ENCODE data around the gene TTC34.

The TTC34 gene

GRCh38 chr1:2829846-2830615 lies 28.5 kb upstream of the TTC34 start:
- DNase-seq = no peak

- no peak for DNase-seq
Measured at GRCh38 chr1:2828586-2829250, 27.2 kb upstream of the TTC34 start.

GRCh38 chr1:2826736-2827292 lies 25.3 kb upstream of the TTC34 start:
- DNase-seq = no peak

- DNase-seq = no peak
Measured at GRCh38 chr1:2826316-2826715, 24.8 kb upstream of the TTC34 start.

- no peak for DNase-seq
Measured at GRCh38 chr1:2825487-2826189, 24.1 kb upstream of the TTC34 start.

- no peak for DNase-seq
Measured at GRCh38 chr1:2824999-2825398, 23.5 kb upstream of the TTC34 start.

- DNase-seq = no peak
Measured at GRCh38 chr1:2823921-2824610, 22.6 kb upstream of the TTC34 start.

- no peak for DNase-seq
Measured at GRCh38 chr1:2822621-2823145, 21.2 kb upstream of the TTC34 start.

- DNase-seq = peak; percentile 18
Measured at GRCh38 chr1:2821966-2822620, 20.6 kb upstream of the TTC34 start.

GRCh38 chr1:2821373-2821955 lies 20.0 kb upstream of the TTC34 start:
- no peak for DNase-seq

- DNase-seq = no peak
Measured at GRCh38 chr1:2820731-2821372, 19.4 kb upstream of the TTC34 start.

GRCh38 chr1:2819831-2820730 lies 18.6 kb upstream of the TTC34 start:
- DNase-seq = no peak

- no peak for DNase-seq
Measured at GRCh38 chr1:2819429-2819828, 17.9 kb upstream of the TTC34 start.

GRCh38 chr1:2817784-2818564 lies 16.5 kb upstream of the TTC34 start:
- no peak for DNase-seq

- no peak for DNase-seq
Measured at GRCh38 chr1:2816786-2817185, 15.3 kb upstream of the TTC34 start.

- no peak for DNase-seq
Measured at GRCh38 chr1:2815551-2815950, 14.1 kb upstream of the TTC34 start.

GRCh38 chr1:2814511-2815075 lies 13.1 kb upstream of the TTC34 start:
- DNase-seq = no peak

- DNase-seq = no peak
Measured at GRCh38 chr1:2812939-2813653, 11.6 kb upstream of the TTC34 start.
